NB4 (cell line): ENCODE data around the gene MRPS35.
A peak's percentile ranks its signal among the peaks of the same experiment; 100 is the strongest.

Experiments
- DNase-seq: peaks from one replicate; pipeline ENCODE4 v3.0.0; 2010; ENCODE audit warnings: low read depth
- H3K4me3 ChIP-seq: one replicate; pipeline ENCODE4 v1.5.1; 2011; ENCODE audit warnings: mild to moderate bottlenecking, low read depth, low read length, moderate library complexity
- CTCF ChIP-seq: IDR thresholded peaks from one replicate; pipeline ENCODE4 v1.5.1; 2012; ENCODE audit warnings: low read depth, low read length
- MAX ChIP-seq: IDR thresholded peaks from 2 replicates; pipeline ENCODE4 v1.6.1; 2011; ENCODE audit warnings: low read depth, low read length
- MYC ChIP-seq: IDR thresholded peaks from 2 replicates; pipeline ENCODE4 v1.6.1; 2011; ENCODE audit warnings: low read depth, low read length
- POLR2A ChIP-seq: IDR thresholded peaks from 2 replicates; pipeline ENCODE4 v1.6.1; 2011; ENCODE audit warnings: mild to moderate bottlenecking; ENCODE audit not compliant: insufficient read length; ENCODE audit errors: extremely low read depth

Gene MRPS35

GRCh38 chr12:27696293-27696652 is 14.4 kb upstream of the MRPS35 start, which contains the start of gene REP15:
Gene REP15, plus strand, starts transcription at chr12:27696447. Its CDS starts 116 bp downstream, at chr12:27696563.
- no peak for DNase-seq
- H3K4me3 ChIP-seq, result no peak within 1 kb of the TSS
- TF ChIP-seq CTCF (no peak), MAX (no peak)

GRCh38 chr12:27696864-27697564 is 13.6 kb upstream of the MRPS35 start:
- TF ChIP-seq MAX, result no peak
- TF ChIP-seq POLR2A, result no peak
- TF ChIP-seq MYC, result no peak
- TF ChIP-seq CTCF, result no peak
- no peak for DNase-seq
- no peak overlapping the region for H3K4me3 ChIP-seq

- peak; percentile 92 for DNase-seq
- no peak overlapping the region for H3K4me3 ChIP-seq
- TF ChIP-seq CTCF, result peak; percentile 99
- TF ChIP-seq MAX, result no peak
These were observed 6.7 kb upstream of the MRPS35 start for GRCh38 chr12:27703720-27704452.

- TF ChIP-seq MYC, result no peak
- no peak for TF ChIP-seq CTCF
- no peak for TF ChIP-seq POLR2A
- no peak for TF ChIP-seq MAX
These were observed 5.4 kb upstream of the MRPS35 start for GRCh38 chr12:27705263-27705662.

GRCh38 chr12:27707216-27707615 is 3.4 kb upstream of the MRPS35 start:
- TF ChIP-seq MYC (no peak), MAX (no peak), CTCF (no peak), POLR2A (no peak)
- H3K4me3 ChIP-seq, result no peak overlapping the region
- no peak for DNase-seq

More at GRCh38 chr12:27705263-27705662, 5.4 kb upstream of the MRPS35 start:
- peak; percentile 20 for DNase-seq
- no peak overlapping the region for H3K4me3 ChIP-seq
